Ovary (tissue), 9 donors: ENCODE data around the gene CFAP65. TPM values are rescaled to one million over a fixed set of nuclear protein-coding genes. Genes with fewer than 3 reads are reported as not detected.

Experiments
- DNase-seq, 5 donors: peaks; one replicate each; pipeline ENCODE4 v3.0.0-alpha.2; 2019 to 2020
- H3K27ac ChIP-seq, 2 donors: fragments of 200-600 bp; one replicate each; pipeline versions ENCODE4 v1.5.1 to v1.8.0; 2019 to 2022
- H3K27me3 ChIP-seq: fragments of 200-600 bp; one replicate; pipeline ENCODE4 v1.8.0; 2022
- H3K36me3 ChIP-seq: fragments of 200-600 bp; sonication (generic); one replicate; pipeline ENCODE4 v1.5.1; 2019
- H3K4me1 ChIP-seq: one replicate; pipeline ENCODE4 v1.8.1; 2013; ENCODE audit warnings: mild to moderate bottlenecking, moderate library complexity; ENCODE audit not compliant: insufficient read depth
- H3K4me3 ChIP-seq: fragments of 200-600 bp; sonication (generic); one replicate; pipeline ENCODE4 v1.5.1; 2017
- H3K9me3 ChIP-seq, 2 donors: fragments of 200-600 bp in 1 of 2; sonication (generic) in 1 of 2; one replicate each; pipeline versions ENCODE4 v1.5.1 to v1.8.1; 2013 to 2019; ENCODE audit warnings: mild to moderate bottlenecking in 1 of 2, moderate library complexity in 1 of 2
- CTCF ChIP-seq, 3 donors: fragments of 450-650 bp in 2 of 3; fragments of 200-600 bp in 1 of 3; IDR thresholded peaks; one replicate each; pipeline versions ENCODE4 v1.5.1 to v1.8.0; 2016 to 2022; ENCODE audit warnings: antibody characterized with exemption in 3 of 3, mild to moderate bottlenecking in 1 of 3
- EP300 ChIP-seq: sonication (generic); formaldehyde crosslinking; IDR thresholded peaks from one replicate; pipeline ENCODE4 v1.6.1; 2017; ENCODE audit warnings: antibody characterized with exemption
- POLR2A ChIP-seq: fragments of 450-650 bp; IDR thresholded peaks from one replicate; pipeline ENCODE4 v1.6.1; 2017; ENCODE audit warnings: antibody characterized with exemption, mild to moderate bottlenecking, moderate library complexity
- WGBS, 3 donors: extraction: QIAGEN DNeasy Blood & Tissue Kit in 1 of 3; methylation state at CpG; one replicate each; pipeline versions ENCODE4 v1.1.5 to v1.1.7; 2013 to 2017; 5-methylcytosine and 5-hydroxymethylcytosine counted together
- intact Hi-C, 4 donors: fragments of 100-400 bp; cut with DNase I; formaldehyde crosslinking; loops; one replicate each; pipeline versions ENCODE4 v1.11.0 to v1.15.1; 2022 to 2023
- polyA plus RNA-seq, 2 donors: library from polyadenylated mRNA; stranded (reverse); fragments of 200-250 nt in 1 of 2; fragments of 350-450 nt in 1 of 2; fragmentation: Illumina TruSeq in 1 of 2; extraction: RNeasy Lipid Tissue Mini Kit (QIAGEN cat#74804) in 1 of 2; gene quantifications; one replicate each; pipeline ENCODE4 v1.2.3, GENCODE V29; 2013 to 2014
- total RNA-seq, 7 donors: library from RNA; depleted of rRNA in 2 of 7; stranded (reverse); fragments of >200 nt in 2 of 7; fragmentation: NEBNext Ultra II Directional in 3 of 7; extraction: Animal tissue kit (Norgen Biotek cat#: 25700) in 3 of 7; gene quantifications; one replicate each; pipeline versions ENCODE4 v1.1.0 to v1.2.4, GENCODE V29; 2016 to 2023
- donor health status: DM: no; HTN: no; CAD: no; lungs with moderate emphysema.
- donor health status: DM: no; HTN: no; CAD: no.
- donor health status: Bipolar disorder and iron deficiency.
- donor health status: DM: yes; HTN: yes; CAD: no.
- donor health status: DM: no; HTN: no; CAD: no.
- donor health status: DM: yes; HTN: yes; CAD: no.

The CFAP65 gene
- total and polyA plus RNA-seq, 9 donors, result 0.04 to 19.6 (median 0.90) TPM; not detected in 3

DNA sequence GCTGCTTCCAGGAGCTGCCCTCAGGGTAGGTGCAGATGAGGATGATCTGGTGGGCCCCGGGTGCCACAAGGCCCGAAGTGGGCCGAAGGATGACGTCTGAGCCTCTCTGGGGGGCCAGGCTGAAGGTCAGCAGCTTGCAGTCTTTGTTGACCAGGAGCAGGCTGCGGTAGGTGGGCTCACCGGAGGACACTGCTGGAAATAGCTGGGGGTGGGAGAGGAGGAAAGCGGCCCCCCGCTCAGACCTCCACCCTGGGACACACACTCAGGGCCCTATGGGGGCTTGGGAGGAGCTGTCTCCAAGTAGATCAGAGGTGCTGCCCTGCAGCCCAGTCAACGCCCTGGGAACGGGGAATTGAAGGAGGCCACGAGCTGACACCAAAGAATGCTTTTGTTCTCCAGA, 17.3 kb downstream of the CFAP65 start:
- Histone ChIP-seq H3K36me3 (no peaks in the 10 kb centered on the region), H3K4me3 (no peak overlapping the region), H3K9me3 (no peaks in the 10 kb centered on the region), H3K27ac (no peak overlapping the region), H3K4me1 (no peaks in the 10 kb centered on the region), H3K27me3 (no peaks in the 10 kb centered on the region)
- TF ChIP-seq CTCF (IDR thresholded peaks at IDR 0.05), result no peak
- no peak for DNase-seq
- intact Hi-C loops, result no loop called here
- WGBS, 3 donors, result 60 to 75% (median 63%) methylated on average over 11 of the region's 11 CpGs

DNA sequence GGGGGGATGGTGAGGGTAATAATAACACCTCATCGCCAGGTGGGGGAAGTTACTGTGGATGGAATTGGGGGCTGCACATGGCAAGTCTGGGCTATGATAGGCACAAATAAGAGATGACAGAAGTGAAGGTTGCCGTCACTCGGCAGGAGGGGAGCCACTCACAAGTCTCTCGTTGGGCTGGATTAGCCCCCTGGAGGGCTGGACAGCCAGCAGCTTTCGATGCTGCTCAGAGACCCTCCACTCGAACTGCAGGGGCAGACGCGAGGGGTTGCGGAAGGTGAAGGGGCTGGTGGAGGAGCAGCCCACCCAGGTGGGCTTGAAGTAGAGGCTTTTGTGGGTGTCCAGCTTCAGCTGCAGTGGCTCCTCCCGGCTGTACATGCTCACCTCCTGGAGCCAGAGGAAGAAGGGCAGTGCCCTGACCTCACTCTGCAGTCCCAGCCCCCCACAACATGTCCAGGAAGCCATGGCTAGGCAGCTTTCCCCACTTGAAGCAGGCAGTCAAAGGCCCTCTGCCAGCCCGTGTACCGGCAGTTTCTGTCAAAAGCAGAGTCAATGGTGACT, 18.2 kb downstream of the CFAP65 start:
- no peak overlapping the region for H3K27ac ChIP-seq
- no peaks in the 10 kb centered on the region for H3K4me1 ChIP-seq
- H3K36me3 ChIP-seq, result no peaks in the 10 kb centered on the region
- intact Hi-C loops, result no loop called here
- H3K9me3 ChIP-seq, result no peaks in the 10 kb centered on the region
- H3K4me3 ChIP-seq, result no peak overlapping the region
- no peaks in the 10 kb centered on the region for H3K27me3 ChIP-seq
- TF ChIP-seq CTCF (IDR thresholded peaks at IDR 0.05), result no peak
- no peak for TF ChIP-seq POLR2A
- no peak for TF ChIP-seq EP300
- no peak for DNase-seq
- WGBS, 3 donors, result 72 to 76% (median 72%) methylated on average over 12 of the region's 12 CpGs

GRCh38 chr2:219022616-219023015, 18.7 kb downstream of the CFAP65 start:
- 79 to 89% (median 85%) methylated on average over 5 of the region's 5 CpGs for WGBS, 3 donors
- TF ChIP-seq EP300 (no peak), POLR2A (no peak), CTCF (IDR thresholded peaks at IDR 0.05) (no peak)
- DNase-seq, result no peak
- H3K27ac ChIP-seq, result no peak overlapping the region
- no peaks in the 10 kb centered on the region for H3K36me3 ChIP-seq
- intact Hi-C loops, result no loop called here
- H3K4me3 ChIP-seq, result no peak overlapping the region
- H3K9me3 ChIP-seq, result no peaks in the 10 kb centered on the region
- no peaks in the 10 kb centered on the region for H3K27me3 ChIP-seq
- no peaks in the 10 kb centered on the region for H3K4me1 ChIP-seq

GRCh38 chr2:219022041-219022440, 19.3 kb downstream of the CFAP65 start:
- Histone ChIP-seq H3K27ac (no peak overlapping the region), H3K36me3 (no peaks in the 10 kb centered on the region), H3K27me3 (no peaks in the 10 kb centered on the region), H3K4me1 (no peaks in the 10 kb centered on the region), H3K4me3 (no peak overlapping the region), H3K9me3 (no peaks in the 10 kb centered on the region)
- no peak for DNase-seq
- WGBS, 3 donors, result 74 to 80% (median 77%) methylated on average over 12 of the region's 12 CpGs
- intact Hi-C loops, result no loop called here
- TF ChIP-seq EP300, result no peak
- TF ChIP-seq POLR2A, result no peak
- TF ChIP-seq CTCF (IDR thresholded peaks at IDR 0.05), result no peak

- Histone ChIP-seq H3K27ac (no peak overlapping the region), H3K27me3 (no peaks in the 10 kb centered on the region)
- intact Hi-C loops, result no loop called here
These were observed 19.7 kb downstream of the CFAP65 start for GRCh38 chr2:219021591-219021990.

More at GRCh38 chr2:219021591-219021990, 19.7 kb downstream of the CFAP65 start:
- no peak for TF ChIP-seq CTCF (IDR thresholded peaks at IDR 0.05)
- no peak for DNase-seq
- Histone ChIP-seq H3K4me1 (no peaks in the 10 kb centered on the region), H3K4me3 (no peak overlapping the region), H3K9me3 (no peaks in the 10 kb centered on the region), H3K36me3 (no peaks in the 10 kb centered on the region)
- WGBS, 3 donors, result 69 to 80% (median 77%) methylated on average over 9 of the region's 9 CpGs
